HCT116 (cell line): ENCODE results near the gene PAN3. TPM values are rescaled to one million over a fixed set of nuclear protein-coding genes. Genes with fewer than 3 reads are reported as not detected.

Experiments used
- ATAC-seq: fragments of 200-7000 bp; cut with Tn5 transposase; 2 replicates; pipeline ENCODE4 v1.9.1; 2020; ENCODE audit warnings: mild to moderate bottlenecking, moderate library complexity
- BruUV-seq: library from RNA; stranded (reverse); fragments of 400-500 nt; replicated peaks from 2 replicates; lab custom pipeline; 2021; lab: Mats Ljungman, UMichigan
- CTCF ChIA-PET: fragments of 300-600 bp; sonication (Branson Sonifier 250); formaldehyde crosslinking; loops from one replicate; lab custom pipeline; 2021; ENCODE audit warnings: antibody characterized with exemption; lab: Charles Lee
- POLR2A ChIA-PET: fragments of 300-600, 350-600 bp; sonication (Branson Sonifier 250); formaldehyde crosslinking; loops from one replicate; lab custom pipeline; 2021; ENCODE audit warnings: antibody characterized with exemption; lab: Charles Lee
- RAD21 ChIA-PET, 2 experiments: fragments of 300-600 bp; sonication (Branson Sonifier 250); formaldehyde crosslinking; loops; one replicate each; lab custom pipeline; 2023; ENCODE audit warnings: low total read pairs in 2 of 2; ENCODE audit not compliant: uncharacterized antibody in 2 of 2, unreplicated experiment in 2 of 2, low non-redundant PET in 1 of 2; lab: Charles Lee
- DNase-seq: peaks from one replicate; pipeline ENCODE4 v3.0.0-alpha.2; 2010; ENCODE audit warnings: low read depth, low spot score
- H2AFZ ChIP-seq: fragments of 200-600 bp; shearing (Covaris generic), sonication (generic); 2 replicates; pipeline ENCODE4 v1.6.1; 2017; ENCODE audit warnings: low read depth, mixed run types, mixed read lengths, antibody characterized with exemption, low read length; ENCODE audit not compliant: poor library complexity, severe bottlenecking
- H3K27ac ChIP-seq: 2 replicates; pipeline ENCODE4 v1.5.1; 2012; ENCODE audit warnings: low read depth, low read length
- H3K27me3 ChIP-seq: fragments of 200-600 bp; sonication (generic); 2 replicates; pipeline ENCODE4 v1.6.1; 2016; ENCODE audit warnings: mixed run types, low read length, mixed read lengths; ENCODE audit not compliant: insufficient read depth
- H3K36me3 ChIP-seq, 2 experiments: fragments of 200-500 bp in 1 of 2; fragments of 200-600 bp in 1 of 2; sonication (Bioruptor generic) in 1 of 2; sonication (generic) in 1 of 2; 2 replicates each; pipeline versions ENCODE4 v1.5.1 to v1.6.1; 2014 to 2016; ENCODE audit warnings: low read length in 2 of 2, inconsistent platforms in 1 of 2, mixed read lengths in 1 of 2, mixed run types in 1 of 2; ENCODE audit not compliant: insufficient read depth in 2 of 2, control insufficient read depth in 1 of 2
- H3K4me1 ChIP-seq, 2 experiments: fragments of 200-600 bp in 1 of 2; sonication (generic) in 1 of 2; 2 replicates each; pipeline versions ENCODE4 v1.5.1 to v1.6.1; 2012 to 2017; ENCODE audit warnings: low read length in 2 of 2, inconsistent platforms in 1 of 2, mild to moderate bottlenecking in 1 of 2, mixed read lengths in 1 of 2, mixed run types in 1 of 2, moderate library complexity in 1 of 2; ENCODE audit not compliant: insufficient read depth in 2 of 2, control insufficient read depth in 1 of 2
- H3K4me2 ChIP-seq: fragments of 200-600 bp; sonication (generic); 2 replicates; pipeline ENCODE4 v1.6.1; 2017; ENCODE audit warnings: mixed run types, low read length, mixed read lengths
- H3K4me3 ChIP-seq, 2 experiments: fragments of 200-600 bp in 1 of 2; sonication (generic) in 1 of 2; replicated peaks in 1 of 2; 2 replicates each; pipeline ENCODE4 v1.5.1; 2011 to 2016; ENCODE audit warnings: low read length in 2 of 2, control low read depth in 1 of 2, low read depth in 1 of 2, mild to moderate bottlenecking in 1 of 2, mixed read lengths in 1 of 2, mixed run types in 1 of 2
- H3K79me2 ChIP-seq: fragments of 200-600 bp; sonication (generic); 2 replicates; pipeline ENCODE4 v1.6.1; 2017; ENCODE audit warnings: mild to moderate bottlenecking, mixed run types, low read length, moderate library complexity, mixed read lengths; ENCODE audit not compliant: insufficient read depth
- H3K9ac ChIP-seq: fragments of 200-600 bp; sonication (generic); 2 replicates; pipeline ENCODE4 v1.6.1; 2016; ENCODE audit warnings: low read length, mixed read lengths
- H3K9me2 ChIP-seq: fragments of 200-600 bp; sonication (generic), shearing (Covaris generic); 2 replicates; pipeline ENCODE4 v1.6.1; 2017; ENCODE audit warnings: mixed run types, mild to moderate bottlenecking, moderate library complexity; ENCODE audit not compliant: insufficient read depth
- H3K9me3 ChIP-seq, 2 experiments: fragments of 200-500 bp in 1 of 2; fragments of 200-600 bp in 1 of 2; sonication (Bioruptor generic) in 1 of 2; sonication (generic) in 1 of 2; 2 replicates each; pipeline ENCODE4 v1.6.1; 2014 to 2017; ENCODE audit warnings: low read length in 2 of 2, mixed read lengths in 2 of 2, inconsistent platforms in 1 of 2, low read depth in 1 of 2, mild to moderate bottlenecking in 1 of 2, mixed run types in 1 of 2, moderate library complexity in 1 of 2; ENCODE audit not compliant: control insufficient read depth in 1 of 2, insufficient read depth in 1 of 2
- H4K20me1 ChIP-seq: fragments of 200-600 bp; sonication (generic), shearing (Covaris generic); 2 replicates; pipeline ENCODE4 v1.6.1; 2017; ENCODE audit warnings: mixed run types, mild to moderate bottlenecking, moderate library complexity; ENCODE audit not compliant: insufficient read depth
- ELF1 ChIP-seq: IDR thresholded peaks from 2 replicates; pipeline ENCODE4 v1.6.1; 2012; ENCODE audit warnings: low read depth, borderline replicate concordance
- EZH2phosphoT487 ChIP-seq: fragments of 200-600 bp; IDR thresholded peaks from 2 replicates; pipeline ENCODE4 v1.6.1; 2018; ENCODE audit warnings: antibody characterized with exemption, borderline replicate concordance
- FOSL1 ChIP-seq: IDR thresholded peaks from 2 replicates; pipeline ENCODE4 v1.6.1; 2012; ENCODE audit warnings: low read depth
- JUND ChIP-seq: IDR thresholded peaks from 2 replicates; pipeline ENCODE4 v1.6.1; 2012
- POLR2A ChIP-seq: IDR thresholded peaks from 2 replicates; pipeline ENCODE4 v1.7.0; 2011; ENCODE audit warnings: borderline replicate concordance; ENCODE audit not compliant: insufficient read depth, insufficient read length; ENCODE audit errors: extremely low read depth
- REST ChIP-seq: IDR thresholded peaks from 2 replicates; pipeline ENCODE4 v1.6.1; 2012; ENCODE audit warnings: low read depth
- SRF ChIP-seq: IDR thresholded peaks from 2 replicates; pipeline ENCODE4 v1.6.1; 2012; ENCODE audit warnings: low read depth
- TCF7L2 ChIP-seq: IDR thresholded peaks from 2 replicates; pipeline ENCODE4 v1.7.0; 2011; ENCODE audit warnings: borderline replicate concordance, inconsistent platforms; ENCODE audit not compliant: insufficient read depth, insufficient read length; ENCODE audit errors: extremely low read depth
- YY1 ChIP-seq: IDR thresholded peaks from 2 replicates; pipeline ENCODE4 v1.6.1; 2011; ENCODE audit warnings: low read length, low read depth, moderate library complexity, mild to moderate bottlenecking; ENCODE audit not compliant: insufficient replicate concordance; ENCODE audit errors: extremely low read depth
- ZNF274 ChIP-seq: fragments of 200-500 bp; sonication (Bioruptor generic); IDR thresholded peaks from 2 replicates; pipeline ENCODE4 v1.6.1; 2014; ENCODE audit warnings: mild to moderate bottlenecking, low read depth, low read length, inconsistent platforms
- intact Hi-C: fragments of 100-400 bp; cut with micrococcal nuclease; formaldehyde crosslinking; loops from 2 replicates; pipeline ENCODE4 v1.10.0; 2022
- total RNA-seq: library from RNA; stranded (reverse); gene quantifications from one replicate; pipeline ENCODE4 v1.2.1, GENCODE V29; 2021; ENCODE audit not compliant: unreplicated experiment
- TF ChIP-seq, protein P1 (sequence below): IDR thresholded peaks from 2 replicates; pipeline ENCODE4 v1.6.1; 2012

Gene PAN3
- total RNA-seq, 1 experiment from 2014 or later: 30.1 TPM

DNA sequence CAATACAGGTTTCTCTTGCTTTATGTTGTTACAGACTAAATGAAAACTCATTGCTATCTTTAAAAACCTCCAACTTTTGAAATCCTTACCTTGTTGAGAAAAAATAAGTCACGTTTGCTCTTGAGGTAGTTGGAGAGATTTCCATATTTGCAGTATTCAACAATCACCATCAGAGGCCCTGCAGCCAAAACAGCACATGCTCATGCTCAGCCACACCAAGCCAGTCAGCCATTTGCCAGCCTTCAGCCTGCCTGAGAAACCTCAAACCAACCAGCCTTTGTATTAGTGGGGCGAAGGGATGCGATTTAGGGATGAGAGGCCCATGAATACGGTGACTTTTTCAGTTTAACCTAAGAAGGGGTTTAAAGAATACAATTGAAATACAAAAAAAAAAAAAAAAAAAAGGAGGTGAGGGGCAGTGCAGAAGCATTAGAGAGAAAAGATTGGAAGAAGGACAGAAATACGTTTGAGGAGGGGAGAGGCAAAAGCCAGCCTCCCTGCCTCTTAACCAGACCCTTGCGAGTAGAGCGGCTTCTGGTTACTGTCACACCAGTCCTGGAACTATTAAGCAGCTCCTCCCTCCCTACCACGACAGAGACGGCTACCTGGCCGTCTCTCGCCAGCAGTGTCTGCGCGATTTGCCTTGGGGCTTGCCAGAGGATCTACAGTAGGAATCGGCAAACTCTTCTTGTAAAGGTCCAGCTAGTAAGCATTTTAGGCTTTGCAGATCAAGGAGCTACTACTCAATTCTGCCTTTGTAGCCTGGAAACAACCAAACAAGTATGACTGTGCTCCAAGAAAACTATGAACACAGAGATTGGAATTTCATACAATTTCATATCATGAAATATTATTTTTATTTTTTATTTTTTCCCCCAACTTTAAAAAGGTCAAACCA, 189.3 kb downstream of the PAN3 start:
- intact Hi-C loops: loop anchor here (10.0 kb wide), 1 partner anchor 1037 kb away; no protein-coding TSS in a partner anchor
- H3K4me1 ChIP-seq: no peaks in the 10 kb centered on the region
- no peaks in the 10 kb centered on the region for H4K20me1 ChIP-seq
- no peaks in the 10 kb centered on the region for H3K27me3 ChIP-seq
- H3K4me2 ChIP-seq: no peak overlapping the region
- ChIA-PET RAD21 (no interaction called here), CTCF (no interaction called here), POLR2A (no interaction called here)
- H3K79me2 ChIP-seq: no peaks in the 10 kb centered on the region
- H3K9me3 ChIP-seq: no peaks in the 10 kb centered on the region
- H3K27ac ChIP-seq: no peak overlapping the region
- no peak for TF ChIP-seq FOSL1
- no peak for TF ChIP-seq SRF
- no peak for TF ChIP-seq ELF1
- no peak for TF ChIP-seq YY1
- no peak for TF ChIP-seq REST
- no peak for TF ChIP-seq TCF7L2
- no peak for TF ChIP-seq EZH2phosphoT487
- no peak for TF ChIP-seq POLR2A
- TF ChIP-seq, protein P1, sequence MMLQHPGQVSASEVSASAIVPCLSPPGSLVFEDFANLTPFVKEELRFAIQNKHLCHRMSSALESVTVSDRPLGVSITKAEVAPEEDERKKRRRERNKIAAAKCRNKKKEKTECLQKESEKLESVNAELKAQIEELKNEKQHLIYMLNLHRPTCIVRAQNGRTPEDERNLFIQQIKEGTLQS: no peak
- TF ChIP-seq ZNF274: no peak
- TF ChIP-seq JUND: no peak
- no peaks in the 10 kb centered on the region for H3K36me3 ChIP-seq
- H3K4me3 ChIP-seq: no peak overlapping the region
- H2AFZ ChIP-seq: no peak overlapping the region
- DNase-seq (no peak), ATAC-seq (no peak)
- no peaks in the 10 kb centered on the region for H3K9me2 ChIP-seq
- H3K9ac ChIP-seq: no peak overlapping the region
- BruUV-seq: no TSS peak
